ENCODE measurements around the gene HSPA1B.
A peak's percentile ranks its signal among the peaks of the same experiment; 100 is the strongest.
"Not testable (repeated sequence)": the region's sequence is repeated elsewhere in the genome, so short reads cannot be mapped to it uniquely, and the experiment has no call there.

The HSPA1B gene

GRCh38 chr6:31793927-31794245, 33.7 kb upstream of the HSPA1B start:
- Mint-ChIP-seq H3K27ac (peak overlapping the region; percentile 87), H3K4me3 (peak overlapping the region; percentile 87), H3K4me1 (peaks cover 50% of the 10 kb centered on the region), H3K36me3 (ENCODE audit: low read depth) (peaks cover 49% of the 10 kb centered on the region)
- ATAC-seq, DNase-seq, H3K9me3 Mint-ChIP-seq, H3K27me3 Mint-ChIP-seq: not testable (repeated sequence)

DNA sequence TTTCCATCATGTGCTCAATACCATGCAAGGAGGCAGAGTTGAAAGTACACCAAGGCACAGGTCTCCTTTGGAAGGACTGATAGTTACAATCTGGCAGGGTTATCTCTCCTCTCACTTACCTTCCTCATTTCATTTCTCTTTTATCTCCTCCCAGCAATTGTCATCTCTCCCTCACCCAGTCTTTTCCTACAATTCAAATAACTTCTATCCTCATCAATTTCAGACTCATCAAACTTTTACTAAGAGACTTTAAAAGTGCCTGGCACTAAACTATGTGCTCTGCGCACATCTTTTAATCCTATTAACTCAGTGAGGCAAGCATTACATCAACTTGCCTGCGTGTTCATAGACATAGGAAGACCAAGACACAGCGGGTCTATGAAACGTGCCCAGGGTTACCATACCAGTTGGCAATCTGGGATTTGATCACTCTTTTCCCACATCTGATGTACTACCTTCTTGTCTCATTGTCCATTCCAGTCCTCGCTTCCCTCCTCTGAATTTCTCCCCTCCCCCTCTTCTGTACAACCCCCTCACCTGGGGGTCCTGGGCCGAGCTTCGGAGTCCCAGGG, 33.2 kb upstream of the HSPA1B start:
- Mint-ChIP-seq H3K27ac (peak overlapping the region; percentile 87), H3K4me1 (peaks cover 50% of the 10 kb centered on the region), H3K4me3 (peak overlapping the region; percentile 87), H3K27me3 (no peaks in the 10 kb centered on the region), H3K36me3 (ENCODE audit: low read depth) (peaks cover 46% of the 10 kb centered on the region), H3K9me3 (no peaks in the 10 kb centered on the region)
- ATAC-seq: no peak
- no peak for DNase-seq

DNA sequence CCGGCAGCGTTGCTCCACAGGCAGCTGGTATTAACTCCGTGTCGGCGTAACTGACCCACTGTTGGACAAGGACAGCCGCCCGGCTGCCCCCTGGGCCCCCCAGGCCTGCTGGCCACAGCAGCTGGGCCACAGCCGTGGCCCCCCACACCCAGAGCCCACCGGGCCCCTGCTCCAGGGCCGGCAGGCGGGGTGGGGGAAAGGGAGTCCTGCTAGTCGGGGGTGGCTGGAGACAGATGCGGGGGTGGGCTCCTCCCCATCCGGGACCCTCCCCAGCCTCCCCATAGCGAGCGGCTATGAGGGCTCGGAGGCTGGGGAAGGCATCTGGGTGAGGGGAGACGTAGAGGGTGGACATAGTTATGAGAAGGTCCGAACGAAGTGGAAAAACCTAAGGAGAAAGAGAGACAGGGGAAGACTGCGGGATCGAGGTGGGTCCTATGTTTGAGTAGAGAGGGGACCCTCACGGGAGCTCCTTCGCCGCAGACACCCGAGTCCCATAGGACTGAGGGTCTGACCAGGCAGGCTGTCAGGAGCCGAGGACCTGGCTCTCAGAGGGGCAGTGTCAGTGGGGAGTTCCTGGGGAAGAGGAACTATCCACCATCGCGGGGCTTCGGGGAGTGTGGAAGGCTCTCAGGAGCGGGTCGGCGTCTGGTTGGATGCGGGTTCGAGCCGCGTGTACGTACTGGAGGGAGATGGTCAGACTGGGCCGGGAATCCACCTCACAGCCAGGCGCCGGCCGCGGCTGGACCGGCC, 32.5 kb upstream of the HSPA1B start:
- ATAC-seq: peak; percentile 4
- peak overlapping the region; percentile 87 for H3K4me3 Mint-ChIP-seq

GRCh38 chr6:31795616-31796298, 31.8 kb upstream of the HSPA1B start, which contains the start of gene VARS1:
TSS of gene VARS1 (minus strand) at chr6:31795752. CDS start at chr6:31795217, 535 bp downstream.
- Mint-ChIP-seq H3K27ac (peak within 1 kb of the TSS; percentile 99), H3K36me3 (ENCODE audit: low read depth) (peaks cover 38% of the 10 kb centered on the region), H3K4me3 (peak within 1 kb of the TSS; percentile 87), H3K9me3 (no peaks in the 10 kb centered on the region), H3K4me1 (peaks cover 45% of the 10 kb centered on the region), H3K27me3 (no peaks in the 10 kb centered on the region)
- DNase-seq (peak; percentile 89), ATAC-seq (peak; percentile 85)

More for the DNA sequence above, 32.5 kb upstream of the HSPA1B start:
- Mint-ChIP-seq H3K9me3 (no peaks in the 10 kb centered on the region), H3K36me3 (ENCODE audit: low read depth) (peaks cover 42% of the 10 kb centered on the region), H3K27me3 (no peaks in the 10 kb centered on the region), H3K4me1 (peaks cover 48% of the 10 kb centered on the region), H3K27ac (peak overlapping the region; percentile 99)
- no peak for DNase-seq

- H3K27me3 Mint-ChIP-seq: no peaks in the 10 kb centered on the region
- peak overlapping the region; percentile 36 for H3K27ac Mint-ChIP-seq
- no peak for ATAC-seq
- H3K4me3 Mint-ChIP-seq: no peak overlapping the region
- peaks cover 34% of the 10 kb centered on the region for H3K36me3 Mint-ChIP-seq (ENCODE audit: low read depth)
- no peaks in the 10 kb centered on the region for H3K9me3 Mint-ChIP-seq
- no peak for DNase-seq
- H3K4me1 Mint-ChIP-seq: peaks cover 41% of the 10 kb centered on the region
These were observed 30.5 kb upstream of the HSPA1B start for GRCh38 chr6:31796993-31797385.

DNA sequence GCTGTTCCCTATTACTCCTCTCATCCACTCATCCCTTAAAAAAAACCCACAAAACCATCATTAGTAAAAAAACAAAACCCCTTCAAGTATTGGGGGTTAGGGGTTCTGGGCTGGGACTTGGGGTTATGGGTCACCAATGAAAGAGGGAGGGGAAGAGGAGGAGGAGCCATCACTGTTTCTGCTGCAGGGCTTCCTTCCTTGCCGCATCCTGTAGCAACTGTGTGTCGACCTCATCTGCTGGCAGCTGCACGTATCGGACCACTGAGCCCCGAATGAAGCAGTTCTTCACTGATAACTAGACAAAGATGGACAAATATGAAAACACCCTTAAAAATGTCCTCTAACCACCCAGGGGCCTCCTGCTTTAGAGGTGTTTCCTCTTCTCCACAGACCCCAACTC, 29.9 kb upstream of the HSPA1B start:
- Mint-ChIP-seq H3K9me3 (no peaks in the 10 kb centered on the region), H3K36me3 (ENCODE audit: low read depth) (peaks cover 36% of the 10 kb centered on the region), H3K4me1 (peaks cover 40% of the 10 kb centered on the region), H3K4me3 (no peak overlapping the region), H3K27ac (peak overlapping the region; percentile 64), H3K27me3 (no peaks in the 10 kb centered on the region)
- ATAC-seq (no peak), DNase-seq (no peak)

DNA sequence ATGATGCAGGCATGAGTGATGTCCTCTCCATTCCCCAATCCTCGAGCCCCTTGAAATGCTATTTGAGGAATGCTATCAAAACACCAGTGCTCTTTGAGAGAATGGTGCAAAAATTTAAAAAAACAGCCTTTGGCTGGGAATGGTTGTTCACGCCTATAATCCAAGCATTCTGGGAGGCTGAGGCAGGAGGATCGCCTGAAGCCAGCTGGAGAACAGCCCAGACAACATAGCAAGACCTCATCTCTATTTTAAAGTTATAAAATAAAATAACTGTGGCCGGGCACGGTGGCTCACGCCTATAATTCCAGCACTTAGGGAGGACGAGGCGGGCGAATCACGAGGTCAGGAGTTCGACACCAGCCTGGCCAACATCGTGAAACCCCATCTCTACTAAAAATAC, 27.8 kb upstream of the HSPA1B start:
- no peak for DNase-seq
- Mint-ChIP-seq H3K36me3 (ENCODE audit: low read depth) (peaks cover 25% of the 10 kb centered on the region), H3K9me3 (no peaks in the 10 kb centered on the region), H3K27me3 (no peaks in the 10 kb centered on the region), H3K4me3 (no peak overlapping the region), H3K27ac (no peak overlapping the region), H3K4me1 (peaks cover 36% of the 10 kb centered on the region)
- ATAC-seq: no peak

DNA sequence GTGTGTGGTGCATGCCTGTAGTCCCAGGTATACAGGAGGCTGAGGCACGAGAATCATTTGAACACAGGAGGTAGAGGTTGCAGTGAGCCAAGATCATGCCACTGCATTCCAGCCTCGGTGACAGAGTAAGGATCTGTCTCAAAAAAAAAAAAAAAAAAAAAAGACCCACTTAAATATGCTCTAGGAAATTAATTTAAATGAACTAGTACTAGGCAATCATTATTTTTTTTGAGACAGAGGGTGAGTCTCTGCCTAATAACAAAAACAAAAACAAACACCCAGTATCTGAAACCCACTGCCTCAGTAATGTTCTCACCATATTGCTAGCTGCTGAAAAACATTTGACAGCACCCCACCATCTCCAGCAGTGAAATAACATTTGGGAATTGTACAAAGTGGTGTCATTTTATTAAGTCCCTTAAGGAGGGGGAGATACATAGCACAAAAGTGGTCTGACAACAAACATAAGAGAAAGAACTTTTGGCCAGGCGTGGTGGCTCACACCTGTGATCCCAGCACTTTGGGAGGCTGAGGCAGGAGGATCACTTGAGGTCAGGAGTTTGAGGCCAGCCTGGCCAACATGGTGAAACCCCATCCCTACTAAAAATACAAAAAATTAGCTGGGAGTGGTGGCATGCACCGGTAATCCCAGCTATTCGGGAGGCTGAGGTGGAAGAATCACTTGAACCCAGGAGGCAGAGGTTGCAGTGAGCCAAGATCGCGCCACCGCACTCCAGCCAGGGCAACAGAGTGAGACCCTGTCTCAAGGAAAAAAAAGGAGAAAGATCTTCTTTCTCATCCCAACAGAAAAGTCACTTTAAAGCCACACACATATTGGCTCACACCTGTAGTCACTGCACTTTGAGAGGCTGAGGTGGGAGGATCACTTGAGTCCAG, 26.3 kb upstream of the HSPA1B start:
- not testable (repeated sequence) for H3K9me3 Mint-ChIP-seq, DNase-seq, ATAC-seq, H3K27me3 Mint-ChIP-seq, H3K4me3 Mint-ChIP-seq, H3K27ac Mint-ChIP-seq
- Mint-ChIP-seq H3K4me1 (peaks cover 41% of the 10 kb centered on the region), H3K36me3 (ENCODE audit: low read depth) (peaks cover 24% of the 10 kb centered on the region)

GRCh38 chr6:31805939-31806469, 21.5 kb upstream of the HSPA1B start:
- no peaks in the 10 kb centered on the region for H3K27me3 Mint-ChIP-seq
- H3K4me3 Mint-ChIP-seq: peak overlapping the region; percentile 98
- DNase-seq: no peak
- H3K27ac Mint-ChIP-seq: peak overlapping the region; percentile 97
- H3K4me1 Mint-ChIP-seq: peaks cover 24% of the 10 kb centered on the region
- H3K36me3 Mint-ChIP-seq (ENCODE audit: low read depth): peaks cover 23% of the 10 kb centered on the region
- ATAC-seq: peak; percentile 37
- H3K9me3 Mint-ChIP-seq: no peaks in the 10 kb centered on the region

- H3K4me1 Mint-ChIP-seq: peaks cover 24% of the 10 kb centered on the region
- peaks cover 18% of the 10 kb centered on the region for H3K36me3 Mint-ChIP-seq (ENCODE audit: low read depth)
- H3K4me3 Mint-ChIP-seq: peak within 1 kb of the TSS; percentile 98
- ATAC-seq (peak; percentile 97), DNase-seq (peak; percentile 98)
- peak within 1 kb of the TSS; percentile 97 for H3K27ac Mint-ChIP-seq
- no peaks in the 10 kb centered on the region for H3K9me3 Mint-ChIP-seq
- H3K27me3 Mint-ChIP-seq: no peaks in the 10 kb centered on the region
These were observed 20.9 kb upstream of the HSPA1B start, which contains the start of gene LSM2 for GRCh38 chr6:31806470-31807272. TSS of gene LSM2 (minus strand) at chr6:31806966. CDS start at chr6:31806757, 209 bp downstream.

GRCh38 chr6:31808599-31808998, 18.9 kb upstream of the HSPA1B start:
- ATAC-seq; H3K27ac Mint-ChIP-seq; H3K27me3 Mint-ChIP-seq; H3K4me3 Mint-ChIP-seq; DNase-seq; H3K36me3 Mint-ChIP-seq (ENCODE audit: low read depth); H3K9me3 Mint-ChIP-seq: not testable (repeated sequence)
- H3K4me1 Mint-ChIP-seq: peaks cover 32% of the 10 kb centered on the region

- ATAC-seq: no peak
- peaks cover 2% of the 10 kb centered on the region for H3K36me3 Mint-ChIP-seq (ENCODE audit: low read depth)
- H3K27me3 Mint-ChIP-seq: no peaks in the 10 kb centered on the region
- peak overlapping the region; percentile 11 for H3K27ac Mint-ChIP-seq
- peaks cover 36% of the 10 kb centered on the region for H3K4me1 Mint-ChIP-seq
- no peak for DNase-seq
- no peaks in the 10 kb centered on the region for H3K9me3 Mint-ChIP-seq
- no peak overlapping the region for H3K4me3 Mint-ChIP-seq
These were observed 15.9 kb upstream of the HSPA1B start for GRCh38 chr6:31811645-31812044.

- H3K27ac Mint-ChIP-seq: peak overlapping the region; percentile 73
- peaks cover 2% of the 10 kb centered on the region for H3K36me3 Mint-ChIP-seq (ENCODE audit: low read depth)
- H3K4me1 Mint-ChIP-seq: peaks cover 45% of the 10 kb centered on the region
- no peak for ATAC-seq
- peak overlapping the region; percentile 44 for H3K4me3 Mint-ChIP-seq
- no peak for DNase-seq
- no peaks in the 10 kb centered on the region for H3K27me3 Mint-ChIP-seq
- no peaks in the 10 kb centered on the region for H3K9me3 Mint-ChIP-seq
These were observed 14.1 kb upstream of the HSPA1B start for GRCh38 chr6:31813465-31813849.

Data from activated naive CD8-positive, alpha-beta T cell treated with anti-CD3 and anti-CD28 coated beads, Interleukin-2, amount 50 U/mL, for 24 hours (primary cell).